Astrocyte (in vitro differentiated cells and primary cell): ENCODE measurements around the gene NLRP6.
"Not testable (repeated sequence)": the region's sequence is repeated elsewhere in the genome, so short reads cannot be mapped to it uniquely, and the experiment has no call there.

ENCODE experiments used
- CTCF ChIP-seq: IDR thresholded peaks from 2 replicates; pipeline ENCODE4 v1.5.1; 2011; ENCODE audit warnings: low read depth, mild to moderate bottlenecking, inconsistent platforms, low read length, moderate library complexity; ENCODE audit not compliant: insufficient read depth
- EZH2 ChIP-seq: IDR thresholded peaks from 2 replicates; pipeline ENCODE4 v1.6.1; 2012; ENCODE audit warnings: mild to moderate bottlenecking, low read length, inconsistent platforms; ENCODE audit not compliant: insufficient read depth

- not testable (repeated sequence) for TF ChIP-seq CTCF, EZH2
Measured at GRCh38 chr11:307766-308708, 29.8 kb downstream of the NLRP6 start, which contains the start of gene IFITM2.
